HG02938 (cell line): Measurements from ENCODE around the gene TRAIP.
"Not testable (repeated sequence)": the region's sequence is repeated elsewhere in the genome, so short reads cannot be mapped to it uniquely, and the experiment has no call there.

ENCODE experiments used
- ATAC-seq: cut with Tn5 transposase; IDR thresholded peaks from one replicate; pipeline ENCODE4 v1.9.1; 2021; ENCODE audit warnings: mild to moderate bottlenecking, moderate library complexity; ENCODE audit not compliant: unreplicated experiment

TRAIP gene

DNA sequence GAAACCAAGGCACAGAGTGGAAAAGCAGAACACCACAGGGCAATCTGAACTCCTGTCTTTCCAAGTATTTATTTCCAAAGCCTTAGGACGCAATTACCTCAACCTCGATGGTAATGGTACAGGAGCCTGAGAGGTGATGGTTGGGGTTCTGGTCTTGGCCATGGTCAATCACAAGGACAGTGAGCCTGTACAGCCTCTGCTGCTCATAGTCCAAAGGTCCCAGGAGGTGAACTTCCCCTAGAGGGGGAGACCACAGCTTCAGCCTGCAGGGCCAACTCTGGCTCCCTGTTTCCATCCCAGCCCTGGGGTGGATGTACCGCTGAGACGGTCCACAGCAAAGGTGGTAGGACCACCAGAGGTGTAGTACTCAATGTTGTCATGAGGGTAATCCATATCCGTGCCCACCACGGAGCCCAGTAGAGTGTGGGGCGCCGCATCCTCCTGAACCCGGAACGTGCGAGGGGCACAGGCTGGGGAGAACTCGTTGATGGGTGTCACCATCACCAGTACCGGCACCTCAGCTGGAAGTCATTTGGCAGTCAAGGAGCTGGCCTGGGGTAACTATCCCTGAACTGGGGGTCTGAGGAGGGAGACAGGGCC is 62.8 kb downstream of the TRAIP start:
- ATAC-seq: no peak

- ATAC-seq: no peak
Observed at GRCh38 chr3:49792371-49793150, 63.8 kb downstream of the TRAIP start.

DNA sequence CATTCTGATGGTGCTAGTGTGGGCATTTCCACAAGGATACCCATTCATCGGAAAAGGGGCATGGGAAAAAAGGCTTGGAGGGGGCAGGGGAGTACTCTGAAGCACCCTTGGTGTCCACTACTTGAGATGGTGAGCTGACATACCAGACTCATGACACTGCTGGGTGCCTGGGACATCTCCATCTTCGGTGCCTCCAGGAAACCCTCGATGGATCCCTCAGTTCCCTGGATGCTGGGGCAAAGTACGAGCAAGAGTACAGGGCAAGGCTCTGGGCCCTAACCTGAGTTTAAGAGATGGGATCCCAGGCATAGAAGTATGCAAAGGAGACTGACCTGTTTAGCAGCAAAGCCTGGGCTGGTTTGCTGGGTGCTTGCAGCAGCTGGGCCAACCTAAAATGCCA is 64.8 kb downstream of the TRAIP start:
- ATAC-seq: no peak

GRCh38 chr3:49790626-49791411 is 65.5 kb downstream of the TRAIP start:
- no peak for ATAC-seq

GRCh38 chr3:49788056-49788455 is 68.3 kb downstream of the TRAIP start:
- ATAC-seq: no peak

GRCh38 chr3:49787536-49787935 is 68.8 kb downstream of the TRAIP start:
- no peak for ATAC-seq

DNA sequence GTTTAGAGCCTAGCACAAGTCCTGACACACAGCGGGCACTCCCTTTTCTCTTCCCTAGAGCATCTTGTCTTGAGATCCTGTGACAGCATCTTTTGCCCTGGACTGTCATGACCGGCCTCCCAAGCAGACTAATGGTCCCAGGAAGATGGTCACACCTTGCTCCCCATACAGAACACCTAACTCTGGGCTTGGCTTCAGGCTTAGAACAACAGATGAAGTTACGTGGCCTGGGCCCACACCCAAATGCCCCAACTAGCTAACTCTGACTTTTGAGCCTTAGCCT is 69.2 kb downstream of the TRAIP start:
- ATAC-seq: no peak

- ATAC-seq: peak; percentile 99
Observed at GRCh38 chr3:49786357-49787181, 69.8 kb downstream of the TRAIP start, which contains the start of gene IP6K1. TSS of gene IP6K1 (minus strand) at chr3:49786542. CDS start at chr3:49748040, 38,502 bp downstream.

- peak; percentile 36 for ATAC-seq
Observed at GRCh38 chr3:49785565-49786356, 70.6 kb downstream of the TRAIP start.

DNA sequence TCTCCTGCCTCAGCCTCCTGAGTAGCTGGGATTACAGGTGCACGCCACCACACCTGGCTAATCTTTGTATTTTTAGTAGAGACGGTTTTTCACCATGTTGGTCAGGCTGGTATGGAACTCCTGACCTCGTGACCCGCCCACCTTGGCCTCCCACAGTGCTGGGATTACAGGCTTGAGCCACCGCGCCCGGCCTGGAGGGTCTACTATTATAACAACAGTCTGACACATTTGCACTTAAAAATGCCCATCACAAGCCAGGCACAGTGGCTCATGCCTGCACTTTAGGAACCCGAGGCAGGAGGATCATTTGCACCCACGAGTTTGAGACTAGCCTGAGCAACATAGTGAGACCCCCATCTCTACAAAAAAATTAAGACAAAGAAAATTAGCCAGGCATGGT is 74.1 kb downstream of the TRAIP start:
- ATAC-seq: not testable (repeated sequence)

DNA sequence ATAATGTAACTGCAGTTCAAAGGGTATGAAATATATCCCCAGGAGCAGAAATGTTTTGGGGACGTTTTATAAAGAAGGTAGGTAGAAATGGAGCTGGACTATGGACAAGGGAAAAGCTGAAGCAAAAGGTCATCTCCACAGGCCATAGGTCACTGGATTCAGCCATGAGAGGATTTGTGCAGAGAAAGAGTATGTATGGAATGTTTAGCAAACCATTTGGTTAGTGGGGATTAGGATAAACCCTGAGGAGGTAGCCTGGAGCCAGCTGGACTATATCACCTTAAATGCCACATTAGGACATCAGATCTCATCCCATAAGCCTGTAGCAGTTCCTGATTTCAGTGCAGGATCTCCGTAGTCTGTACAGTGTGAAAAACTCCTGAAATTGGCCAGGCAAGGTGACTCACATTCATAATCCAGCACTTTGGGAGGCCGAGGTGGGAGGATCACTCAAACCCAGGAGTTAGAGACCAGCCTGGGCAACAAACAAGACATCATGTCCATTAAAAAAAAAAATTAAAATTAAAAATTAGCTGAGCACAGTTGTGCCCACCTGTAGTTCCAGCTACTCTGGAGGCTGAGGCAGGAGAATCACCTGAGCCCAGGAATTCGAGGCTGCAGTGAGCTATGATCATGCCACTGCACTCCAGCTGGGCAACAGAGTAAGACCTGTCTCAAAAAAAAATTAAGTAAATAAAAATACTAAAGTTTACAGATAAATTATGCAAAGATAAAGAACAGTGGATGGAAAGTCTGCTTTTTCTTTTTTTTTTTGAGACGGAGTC is 74.8 kb downstream of the TRAIP start:
- no peak for ATAC-seq

- ATAC-seq: not testable (repeated sequence)
Observed at GRCh38 chr3:49780975-49781365, 75.4 kb downstream of the TRAIP start.

DNA sequence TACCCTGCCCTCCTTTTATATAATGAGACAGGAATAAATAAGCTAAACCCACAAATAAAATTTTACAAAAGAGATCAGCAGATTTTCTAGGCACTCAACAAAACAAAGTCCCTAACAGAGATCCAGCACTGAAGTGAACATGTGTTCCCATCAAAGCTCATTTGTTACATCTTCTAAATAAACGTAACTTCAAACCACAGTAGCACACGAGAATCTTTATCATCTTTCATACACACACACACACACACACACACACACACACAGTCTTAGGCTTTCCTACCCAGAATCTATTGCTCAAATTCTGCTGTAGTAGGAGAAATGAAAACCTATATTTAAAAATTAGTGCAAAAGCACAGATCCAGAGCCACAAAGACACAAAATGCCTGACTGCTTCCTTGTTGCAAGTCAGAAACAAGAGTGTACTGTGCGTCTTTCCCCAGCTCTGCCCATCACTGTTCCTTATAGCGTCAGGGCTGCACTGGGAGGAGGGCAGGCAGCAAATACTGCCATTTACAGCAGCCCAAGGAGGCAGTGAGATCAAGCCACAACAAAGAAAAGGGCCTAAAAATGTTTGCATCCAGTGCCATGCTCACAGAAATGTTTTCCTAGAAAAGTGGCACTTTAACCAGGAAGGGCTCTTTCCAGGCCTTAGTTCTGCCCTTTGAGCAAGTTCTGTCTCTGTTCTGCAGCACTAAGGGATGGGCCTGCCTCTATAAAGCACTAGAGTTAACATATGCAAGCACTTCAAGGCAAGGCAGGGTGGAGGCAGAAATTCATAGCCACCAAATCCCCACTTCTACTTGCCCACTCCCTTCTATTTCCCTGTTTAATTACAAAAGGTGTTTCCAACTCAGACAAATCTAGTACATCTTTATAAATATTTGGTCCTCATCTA is 76.0 kb downstream of the TRAIP start:
- ATAC-seq: no peak

- ATAC-seq: no peak
Observed at GRCh38 chr3:49779358-49780079, 76.8 kb downstream of the TRAIP start.
